HG03575 (cell line): ENCODE measurements around the gene KCNMA1.

ENCODE experiments used
- ATAC-seq: cut with Tn5 transposase; IDR thresholded peaks from one replicate; pipeline ENCODE4 v1.9.1; 2021; ENCODE audit not compliant: unreplicated experiment, insufficient number of reproducible peaks, low FRiP score; ENCODE audit errors: extremely low read depth

The KCNMA1 gene

DNA sequence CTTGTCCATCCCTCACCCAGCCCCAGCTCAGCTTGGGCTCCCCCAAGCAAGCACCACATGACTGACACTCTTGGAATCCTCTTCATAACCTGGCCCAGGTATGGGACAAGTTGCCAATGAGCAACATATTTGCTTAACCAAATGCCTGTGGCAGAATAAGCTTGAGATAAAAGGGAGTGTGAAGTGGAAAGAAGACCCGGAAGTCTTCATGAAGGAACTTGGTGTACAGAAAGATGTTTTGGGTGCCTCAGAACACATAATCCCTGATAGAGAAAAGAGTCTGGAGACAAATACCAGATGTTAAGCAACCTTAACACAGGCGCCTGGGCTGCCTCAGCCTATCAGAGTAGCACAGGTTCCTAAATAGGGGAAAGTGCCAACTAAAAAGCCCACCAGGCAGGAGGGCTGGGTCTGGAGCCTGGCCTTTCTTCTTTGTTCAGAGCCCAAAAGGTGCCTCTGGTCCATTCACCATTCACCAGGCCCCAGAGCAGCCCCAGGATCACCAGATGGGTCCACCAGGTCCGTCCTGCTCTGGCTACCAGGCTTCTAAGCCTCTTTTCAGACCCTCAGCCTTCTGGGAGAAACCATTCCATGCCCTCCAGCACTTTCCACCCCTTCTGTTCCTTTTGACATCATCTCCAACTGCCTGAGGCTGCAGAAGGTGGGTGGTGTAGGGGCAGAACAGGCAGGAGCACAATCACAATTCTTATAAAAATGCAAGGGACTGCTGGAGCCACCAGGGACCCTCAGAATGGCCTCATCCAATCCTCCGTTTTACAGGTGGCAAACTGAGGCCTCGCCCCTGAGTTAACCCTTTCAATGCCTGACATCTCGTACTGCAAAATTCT lies 22.6 kb downstream of the KCNMA1 start:
- no peak for ATAC-seq

GRCh38 chr10:77613476-77614130 lies 24.0 kb downstream of the KCNMA1 start:
- no peak for ATAC-seq

GRCh38 chr10:77611670-77612069 lies 25.9 kb downstream of the KCNMA1 start:
- no peak for ATAC-seq

DNA sequence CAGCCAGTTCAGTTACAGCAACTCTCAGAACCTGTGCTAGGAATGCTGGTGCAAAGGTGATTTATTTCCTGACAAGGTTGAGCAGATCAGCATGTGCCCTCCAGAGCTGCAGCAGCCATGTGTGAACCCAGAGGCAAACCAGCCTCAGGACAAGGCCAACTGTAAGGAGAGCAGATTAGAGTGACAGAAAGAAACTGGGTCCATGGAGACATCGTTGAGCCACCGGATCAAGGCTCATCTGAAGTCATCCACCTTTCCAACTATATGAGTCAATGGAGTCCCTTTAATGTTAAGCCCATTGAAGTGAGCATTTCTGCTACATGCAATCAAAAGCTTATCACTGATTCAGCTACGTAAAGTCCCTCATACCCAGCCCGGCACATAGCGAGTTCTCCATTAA lies 26.4 kb downstream of the KCNMA1 start:
- no peak for ATAC-seq

- ATAC-seq: no peak
These were observed 27.8 kb downstream of the KCNMA1 start for GRCh38 chr10:77609781-77610272.

DNA sequence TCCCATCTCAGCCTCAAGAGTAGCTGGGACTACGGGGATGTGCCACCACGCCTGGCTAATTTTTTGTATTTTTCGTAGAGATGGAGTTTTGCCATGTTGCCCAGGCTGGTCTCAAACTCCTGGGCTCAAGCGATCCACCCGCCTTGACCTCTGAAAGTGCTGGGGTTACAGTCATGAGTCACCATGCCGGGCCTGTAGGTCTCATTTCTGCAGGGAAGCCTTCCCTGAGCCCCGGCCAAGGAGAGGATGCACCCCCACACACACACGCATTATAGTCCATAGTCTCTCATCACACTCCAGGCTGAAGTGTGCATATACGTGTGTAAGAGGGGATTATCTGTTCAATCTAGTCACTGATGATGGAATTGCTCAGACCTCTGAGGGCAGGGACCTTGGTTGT lies 29.3 kb downstream of the KCNMA1 start:
- no peak for ATAC-seq

DNA sequence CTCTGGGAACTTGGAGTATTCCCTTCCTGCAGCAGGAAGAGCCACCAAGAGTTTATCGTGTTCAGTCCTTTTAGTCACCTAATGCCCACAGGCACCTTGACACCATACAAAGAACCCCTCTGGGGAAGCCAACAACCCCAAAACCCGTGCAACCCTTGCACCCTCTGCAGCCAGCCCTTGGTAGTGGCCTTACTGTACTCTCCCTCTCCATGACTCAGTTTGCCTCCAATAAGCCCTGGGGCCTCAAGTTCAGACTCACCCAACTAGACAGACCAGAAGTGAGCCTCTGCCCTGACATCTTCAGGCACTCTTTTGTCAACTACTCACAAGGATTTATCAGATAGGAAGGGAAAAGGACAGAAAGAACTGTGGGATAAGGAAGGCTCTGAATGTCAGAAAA lies 30.9 kb downstream of the KCNMA1 start:
- ATAC-seq: no peak

DNA sequence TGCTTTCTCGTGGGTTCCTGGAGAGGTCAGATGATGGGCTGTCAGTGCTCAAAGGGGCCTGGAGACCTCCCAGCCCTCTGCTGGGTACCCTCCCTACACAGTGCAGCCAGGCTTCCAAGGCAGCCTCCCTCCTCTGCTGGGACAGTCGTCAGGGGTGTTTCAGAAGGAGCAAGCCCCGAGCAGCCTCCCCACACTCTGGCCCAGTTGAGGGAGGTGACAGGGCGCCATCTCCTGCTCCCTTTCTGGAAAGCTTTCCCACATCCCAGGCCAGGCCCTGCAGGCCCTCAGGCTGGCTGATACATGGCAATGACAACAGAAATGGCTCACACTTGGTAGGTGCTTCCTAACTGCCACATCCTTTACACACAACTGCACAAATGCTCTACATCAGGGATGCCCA lies 32.1 kb downstream of the KCNMA1 start:
- ATAC-seq: no peak

- ATAC-seq: no peak
These were observed 32.7 kb downstream of the KCNMA1 start for GRCh38 chr10:77604941-77605351.

DNA sequence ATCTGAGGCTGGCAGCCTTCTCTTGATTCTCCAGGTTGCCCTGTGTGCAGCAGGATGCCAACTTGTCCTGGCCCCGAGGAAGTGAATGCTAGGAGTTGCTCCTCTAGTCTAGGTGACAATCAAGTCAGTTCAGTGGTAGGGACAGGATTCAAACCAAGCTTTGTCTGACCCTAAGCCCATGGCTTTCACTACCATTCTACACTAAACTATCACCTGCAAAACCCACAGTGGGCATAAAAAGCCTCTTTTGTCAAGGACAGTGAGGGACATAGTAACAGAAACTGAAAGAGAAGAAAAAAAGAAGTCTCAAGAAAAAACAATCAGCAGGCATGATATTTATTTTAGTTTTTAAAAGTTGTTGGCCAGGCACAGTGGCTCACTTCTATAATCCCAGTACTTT lies 33.5 kb downstream of the KCNMA1 start:
- no peak for ATAC-seq

DNA sequence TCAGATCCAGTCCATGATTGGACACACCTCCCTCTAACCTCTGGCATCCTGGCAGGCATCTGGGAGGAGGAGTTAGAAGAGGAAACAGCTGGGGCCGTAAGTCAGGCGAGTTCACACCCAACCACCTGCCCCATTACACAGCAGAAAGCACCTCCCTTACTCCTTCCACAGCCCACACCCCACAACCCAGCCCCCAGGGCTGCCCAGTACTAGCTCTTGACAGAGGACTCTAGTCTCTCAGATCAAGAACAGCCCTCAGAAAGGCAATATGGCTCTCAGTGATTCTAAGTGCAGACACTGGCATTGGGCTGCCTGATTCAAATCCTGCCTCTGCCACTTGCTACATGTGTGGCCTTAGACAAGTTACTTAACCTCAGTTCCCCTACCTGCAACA lies 34.1 kb downstream of the KCNMA1 start:
- ATAC-seq: no peak

DNA sequence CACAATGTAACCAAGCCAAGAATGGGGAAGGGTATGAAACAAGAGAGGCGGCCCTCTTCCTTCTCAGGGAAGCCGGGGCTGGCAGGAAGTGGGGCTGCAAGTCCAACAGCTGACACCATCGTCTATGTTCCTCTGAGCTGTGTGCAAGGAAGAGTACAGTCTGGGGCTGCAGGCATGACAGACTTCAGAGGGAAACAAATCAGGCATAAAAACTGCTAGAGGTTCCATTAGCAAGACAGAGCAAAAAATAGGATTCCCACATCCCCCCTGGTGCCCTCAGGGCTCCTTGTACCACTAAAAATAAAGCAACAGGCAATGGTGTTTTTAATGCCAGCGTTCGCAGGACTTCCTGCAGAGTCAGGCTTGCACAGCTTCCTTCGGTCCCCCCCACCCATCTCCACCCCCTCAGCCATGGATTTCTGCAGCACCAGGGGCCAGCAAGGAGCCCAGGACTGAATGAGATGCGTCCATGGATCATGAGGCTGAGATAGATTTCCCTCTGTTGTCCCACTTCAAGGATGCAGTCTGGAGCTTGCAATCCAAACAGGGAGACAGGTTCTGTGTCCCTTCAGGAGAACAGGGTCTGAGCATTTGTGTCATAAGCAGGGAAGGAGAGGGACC lies 34.6 kb downstream of the KCNMA1 start:
- no peak for ATAC-seq

- no peak for ATAC-seq
These were observed 35.2 kb downstream of the KCNMA1 start for GRCh38 chr10:77602231-77602912.

GRCh38 chr10:77601488-77601887 lies 36.1 kb downstream of the KCNMA1 start:
- ATAC-seq: no peak

DNA sequence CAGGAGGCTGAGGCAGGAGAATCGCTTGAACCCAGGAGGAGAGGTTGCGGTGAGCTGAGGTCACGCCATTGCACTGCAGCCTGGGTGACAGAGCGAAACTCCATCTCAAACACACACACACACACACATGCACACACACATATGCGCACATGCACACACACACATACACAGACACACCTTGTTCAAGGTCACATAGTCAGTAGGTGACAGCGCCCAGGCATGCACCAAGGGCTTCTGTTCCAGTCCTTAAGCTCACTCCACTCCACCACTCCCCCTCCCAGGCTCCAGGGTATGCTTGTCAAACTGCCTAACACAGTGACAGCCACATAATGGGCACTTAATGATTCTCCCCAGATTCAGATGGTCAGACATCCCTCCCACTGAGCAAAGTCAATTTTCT lies 37.0 kb downstream of the KCNMA1 start:
- ATAC-seq: no peak

GRCh38 chr10:77599651-77600050 lies 38.0 kb downstream of the KCNMA1 start:
- no peak for ATAC-seq

- no peak for ATAC-seq
These were observed 39.0 kb downstream of the KCNMA1 start for GRCh38 chr10:77598606-77599005.

- no peak for ATAC-seq
These were observed 40.0 kb downstream of the KCNMA1 start for GRCh38 chr10:77597560-77597959.

GRCh38 chr10:77594471-77594783 lies 43.2 kb downstream of the KCNMA1 start:
- ATAC-seq: no peak
